HFFc6 (cell line): ENCODE data around the gene PRR5. TPM values are rescaled to one million over a fixed set of nuclear protein-coding genes. Genes with fewer than 3 reads are reported as not detected.

ENCODE experiments used
- DNase-seq: peaks from one replicate; pipeline ENCODE4 v3.0.0-alpha.2; 2018
- H3K27ac Mint-ChIP-seq: 2 replicates; pipeline ENCODE4 v1.8.0; 2020; ENCODE audit warnings: mild to moderate bottlenecking, mixed read lengths
- H3K27me3 Mint-ChIP-seq: 2 replicates; pipeline ENCODE4 v1.8.0; 2021; ENCODE audit warnings: mild to moderate bottlenecking, moderate library complexity, mixed read lengths; ENCODE audit not compliant: insufficient read depth
- H3K36me3 Mint-ChIP-seq: 2 replicates; pipeline ENCODE4 v1.8.0; 2021; ENCODE audit warnings: low read depth, mixed read lengths
- H3K4me1 Mint-ChIP-seq: 2 replicates; pipeline ENCODE4 v1.8.0; 2020; ENCODE audit warnings: low read depth, mixed read lengths
- H3K4me3 Mint-ChIP-seq: 2 replicates; pipeline ENCODE4 v1.8.0; 2020; ENCODE audit warnings: mild to moderate bottlenecking, moderate library complexity, mixed read lengths
- H3K9me3 Mint-ChIP-seq: 2 replicates; pipeline ENCODE4 v1.8.0; 2020; ENCODE audit warnings: mild to moderate bottlenecking, mixed read lengths
- CTCF ChIP-seq: fragments of 200-600 bp; sonication (generic); IDR thresholded peaks from 2 replicates; pipeline ENCODE4 v1.5.0; 2021; ENCODE audit warnings: antibody characterized with exemption, mild to moderate bottlenecking
- total RNA-seq, 6 experiments: library from RNA; stranded (reverse); fragmentation: NEBNext Ultra II Directional; extraction: Animal tissue kit (Norgen Biotek cat#: 25700); gene quantifications; 2 replicates in 1 of 6; 3 replicates in 5 of 6; pipeline ENCODE4 v1.2.3, GENCODE V29; 2021

The PRR5 gene
- total RNA-seq, 6 experiments from 2014 or later: 4.6 to 12.7 (median 5.2) TPM

DNA sequence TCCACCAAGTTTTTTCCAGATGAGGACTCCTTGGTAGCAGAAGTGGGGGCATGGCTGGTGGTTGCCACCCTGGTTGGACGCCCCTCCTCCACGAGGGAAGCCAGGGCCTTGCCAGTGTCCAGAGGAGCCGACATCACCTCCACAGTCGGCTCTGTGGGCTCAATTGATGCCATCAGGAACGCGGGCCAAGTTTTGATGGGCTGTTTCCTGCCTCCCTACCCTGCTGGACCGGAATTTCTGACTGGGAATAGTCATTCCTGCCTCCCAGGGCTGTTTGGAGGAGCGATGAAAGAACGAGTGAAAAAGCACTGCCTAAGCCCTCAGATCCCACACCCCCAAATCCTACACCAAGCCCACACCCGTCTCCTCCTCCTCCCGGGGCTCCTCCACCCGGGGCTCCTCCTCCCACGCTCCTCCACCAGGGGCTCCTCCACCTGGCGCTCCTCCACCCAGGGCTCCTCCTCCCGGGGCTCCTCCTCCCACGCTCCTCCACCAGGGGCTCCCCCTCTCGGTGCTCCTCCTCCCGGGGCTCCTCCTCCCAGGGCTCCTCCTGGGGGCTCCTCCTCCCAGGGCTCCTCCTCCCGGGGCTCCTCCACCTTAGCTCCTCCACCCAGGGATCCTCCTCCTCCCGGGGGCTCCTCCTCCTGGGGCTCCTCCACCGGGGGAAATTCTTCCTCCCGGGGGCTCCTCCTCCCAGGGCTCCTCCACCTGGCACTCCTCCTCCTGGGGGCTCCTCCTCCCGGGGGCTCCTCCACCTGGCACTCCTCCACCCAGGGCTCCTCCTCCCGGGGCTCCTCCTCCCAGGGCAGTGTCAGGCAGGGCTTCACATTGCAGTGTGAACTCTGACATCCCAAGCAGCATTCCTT is 10.0 kb upstream of the PRR5 start:
- Mint-ChIP-seq H3K27ac (no peak overlapping the region), H3K27me3 (peaks cover 8% of the 10 kb centered on the region), H3K9me3 (no peaks in the 10 kb centered on the region), H3K4me3 (no peak overlapping the region), H3K4me1 (peaks cover 1% of the 10 kb centered on the region), H3K36me3 (no peaks in the 10 kb centered on the region)
- no peak for TF ChIP-seq CTCF
- no peak for DNase-seq

DNA sequence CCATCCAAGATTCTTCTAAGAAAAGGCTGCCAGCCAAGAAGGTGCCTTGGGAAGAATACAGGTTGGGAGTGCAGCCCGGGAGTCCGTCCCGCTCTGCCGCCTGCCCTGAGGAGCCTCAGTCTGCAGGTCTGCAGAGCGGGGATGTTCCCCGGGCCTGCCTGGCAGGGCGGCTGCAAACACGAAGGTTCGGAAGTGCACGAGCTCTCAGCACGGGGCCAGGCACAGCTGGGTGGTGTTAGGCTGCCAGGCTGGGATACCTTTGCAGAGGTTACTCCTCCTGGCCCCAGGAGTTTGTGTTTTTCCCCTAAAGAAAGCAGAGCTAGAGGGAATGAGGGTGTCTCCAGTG is 9.4 kb upstream of the PRR5 start:
- no peaks in the 10 kb centered on the region for H3K36me3 Mint-ChIP-seq
- H3K4me3 Mint-ChIP-seq: no peak overlapping the region
- no peak overlapping the region for H3K27ac Mint-ChIP-seq
- no peaks in the 10 kb centered on the region for H3K4me1 Mint-ChIP-seq
- H3K9me3 Mint-ChIP-seq: no peaks in the 10 kb centered on the region
- peaks cover 8% of the 10 kb centered on the region for H3K27me3 Mint-ChIP-seq
- DNase-seq: no peak
- no peak for TF ChIP-seq CTCF

DNA sequence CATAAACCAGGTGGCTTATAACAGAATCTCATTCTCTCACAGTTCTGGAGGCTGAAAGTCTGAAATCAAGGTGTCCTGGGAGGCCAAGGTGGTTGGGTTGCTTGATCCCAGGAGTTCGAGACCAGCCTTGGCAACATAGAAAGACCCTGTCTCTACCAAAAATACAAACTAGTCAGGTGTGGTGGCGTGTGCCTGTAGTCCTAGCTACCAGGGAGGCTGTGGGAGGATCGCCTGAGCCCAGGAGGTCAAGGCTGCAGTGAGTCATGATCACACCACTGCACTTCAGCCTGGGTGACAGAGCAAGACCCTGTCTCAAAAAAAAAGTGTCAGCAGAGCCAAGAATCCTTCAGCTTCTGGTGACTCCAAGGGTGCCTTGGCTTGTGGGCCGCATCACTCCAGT is 8.9 kb upstream of the PRR5 start:
- no peak for TF ChIP-seq CTCF
- Mint-ChIP-seq H3K4me3 (no peak overlapping the region), H3K9me3 (no peaks in the 10 kb centered on the region), H3K4me1 (peaks cover 5% of the 10 kb centered on the region), H3K27ac (no peak overlapping the region), H3K36me3 (no peaks in the 10 kb centered on the region), H3K27me3 (peaks cover 8% of the 10 kb centered on the region)
- no peak for DNase-seq

GRCh38 chr22:44693756-44694155 is 8.2 kb upstream of the PRR5 start:
- peaks cover 11% of the 10 kb centered on the region for H3K4me1 Mint-ChIP-seq
- no peak overlapping the region for H3K4me3 Mint-ChIP-seq
- H3K27ac Mint-ChIP-seq: no peak overlapping the region
- no peak for TF ChIP-seq CTCF
- H3K27me3 Mint-ChIP-seq: peaks cover 8% of the 10 kb centered on the region
- no peaks in the 10 kb centered on the region for H3K9me3 Mint-ChIP-seq
- H3K36me3 Mint-ChIP-seq: no peaks in the 10 kb centered on the region
- DNase-seq: no peak

DNA sequence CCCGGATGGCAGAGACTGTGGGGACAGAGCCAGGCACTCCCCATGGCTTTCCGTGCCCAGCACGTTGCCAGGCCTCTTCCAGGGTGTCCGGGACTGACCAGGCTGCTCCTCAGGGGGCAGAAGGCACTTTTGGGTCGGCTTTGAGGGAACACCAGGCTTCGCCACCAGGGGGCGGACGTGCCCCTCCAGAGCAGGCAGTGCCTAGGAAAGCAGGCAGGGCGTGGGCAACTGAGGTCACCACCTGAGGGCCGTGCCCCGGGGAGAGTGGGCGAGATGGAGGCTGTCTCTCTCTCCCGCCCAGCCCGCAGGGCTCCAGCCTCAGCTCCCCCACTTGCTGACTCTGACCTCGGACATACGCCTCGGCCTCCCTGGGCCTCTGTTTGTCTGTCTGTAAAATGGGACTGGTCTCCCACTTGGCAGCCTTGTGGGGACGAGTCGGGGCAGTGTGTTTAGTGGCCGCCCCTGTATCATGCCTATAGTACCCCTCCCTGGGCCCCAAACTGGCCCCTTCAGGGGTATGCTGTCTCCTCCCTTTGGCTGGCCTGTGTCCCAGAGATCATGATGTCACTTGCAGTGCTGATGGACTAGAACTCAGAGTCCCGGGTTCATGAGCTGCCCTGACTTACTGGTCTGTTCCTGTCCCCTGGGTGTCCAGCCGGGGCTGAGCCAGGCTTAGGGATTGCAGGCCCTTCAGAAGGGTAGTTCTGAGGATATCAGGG is 4.4 kb upstream of the PRR5 start:
- Mint-ChIP-seq H3K27ac (peak overlapping the region; percentile 92), H3K4me1 (peaks cover 22% of the 10 kb centered on the region), H3K36me3 (no peaks in the 10 kb centered on the region), H3K4me3 (no peak overlapping the region), H3K9me3 (no peaks in the 10 kb centered on the region), H3K27me3 (peaks cover 6% of the 10 kb centered on the region)
- TF ChIP-seq CTCF: peak; percentile 99
- peak; percentile 53 for DNase-seq
